Upper lobe of right lung (tissue), 1 donor: ENCODE data around the gene WLS. TPM values are rescaled to one million over a fixed set of nuclear protein-coding genes. Genes with fewer than 3 reads are reported as not detected.
"Not testable (repeated sequence)": the region's sequence is repeated elsewhere in the genome, so short reads cannot be mapped to it uniquely, and the experiment has no call there.

Experiments
- ATAC-seq: fragments of 200-7000 bp; cut with Tn5 transposase; one replicate; pipeline ENCODE4 v1.9.1; 2020; ENCODE audit warnings: mild to moderate bottlenecking, moderate library complexity
- DNase-seq: peaks from one replicate; pipeline ENCODE4 v3.0.0-alpha.2; 2020
- H3K27ac ChIP-seq: fragments of 200-600 bp; one replicate; pipeline ENCODE4 v1.8.0; 2022
- H3K27me3 ChIP-seq: fragments of 200-600 bp; one replicate; pipeline ENCODE4 v1.8.0; 2022; ENCODE audit warnings: mild to moderate bottlenecking
- H3K36me3 ChIP-seq: fragments of 200-600 bp; one replicate; pipeline ENCODE4 v1.8.0; 2022
- H3K4me1 ChIP-seq: fragments of 200-600 bp; one replicate; pipeline ENCODE4 v1.8.0; 2022
- H3K4me3 ChIP-seq: fragments of 200-600 bp; one replicate; pipeline ENCODE4 v1.8.0; 2022; ENCODE audit warnings: mild to moderate bottlenecking
- H3K9me3 ChIP-seq: fragments of 200-600 bp; one replicate; pipeline ENCODE4 v1.8.0; 2022
- CTCF ChIP-seq: fragments of 200-600 bp; IDR thresholded peaks from one replicate; pipeline ENCODE4 v1.8.0; 2022; ENCODE audit warnings: antibody characterized with exemption
- intact Hi-C: fragments of 100-400 bp; cut with DNase I; formaldehyde crosslinking; loops from one replicate; pipeline ENCODE4 v1.11.0; 2022
- total RNA-seq: library from RNA; stranded (reverse); fragmentation: NEBNext Ultra II Directional; extraction: Animal tissue kit (Norgen Biotek cat#: 25700); gene quantifications from one replicate; pipeline ENCODE4 v1.2.1, GENCODE V29; 2021
- donor health status: DM: no; HTN: yes; CAD: no; lungs with severe emphysema.

WLS gene
- total RNA-seq, 1 donor from 2014 or later, result 89.8 TPM

- peaks cover 30% of the 10 kb centered on the region for H3K4me1 ChIP-seq
- DNase-seq (no peak), ATAC-seq (no peak)
- TF ChIP-seq CTCF, result no peak
- no peaks in the 10 kb centered on the region for H3K9me3 ChIP-seq
- intact Hi-C loops, result no loop called here
- H3K27me3 ChIP-seq, result no peaks in the 10 kb centered on the region
- no peak overlapping the region for H3K27ac ChIP-seq
- no peak overlapping the region for H3K4me3 ChIP-seq
- no peaks in the 10 kb centered on the region for H3K36me3 ChIP-seq
Measured at GRCh38 chr1:68178821-68179490, 53.4 kb downstream of the WLS start.

GRCh38 chr1:68175621-68176398 lies 56.5 kb downstream of the WLS start:
- H3K27me3 ChIP-seq, result no peaks in the 10 kb centered on the region
- no peaks in the 10 kb centered on the region for H3K36me3 ChIP-seq
- TF ChIP-seq CTCF, result no peak
- H3K9me3 ChIP-seq, result no peaks in the 10 kb centered on the region
- H3K4me3 ChIP-seq, result no peak overlapping the region
- peak overlapping the region; percentile 7 for H3K27ac ChIP-seq
- H3K4me1 ChIP-seq, result peaks cover 35% of the 10 kb centered on the region
- ATAC-seq, result peak; percentile 22
- intact Hi-C loops, result no loop called here
- DNase-seq, result no peak

GRCh38 chr1:68174738-68175113 lies 57.6 kb downstream of the WLS start:
- DNase-seq (no peak), ATAC-seq (no peak)
- Histone ChIP-seq H3K36me3 (no peaks in the 10 kb centered on the region), H3K9me3 (no peaks in the 10 kb centered on the region), H3K4me3 (no peak overlapping the region), H3K4me1 (peaks cover 35% of the 10 kb centered on the region), H3K27ac (peak overlapping the region; percentile 65), H3K27me3 (no peaks in the 10 kb centered on the region)
- intact Hi-C loops, result no loop called here
- TF ChIP-seq CTCF, result no peak

GRCh38 chr1:68173936-68174737 lies 58.2 kb downstream of the WLS start:
- H3K9me3 ChIP-seq, result no peaks in the 10 kb centered on the region
- ATAC-seq (peak; percentile 84), DNase-seq (peak; percentile 60)
- no peak overlapping the region for H3K4me3 ChIP-seq
- H3K4me1 ChIP-seq, result peaks cover 35% of the 10 kb centered on the region
- no peak for TF ChIP-seq CTCF
- intact Hi-C loops, result no loop called here
- H3K27me3 ChIP-seq, result no peaks in the 10 kb centered on the region
- no peaks in the 10 kb centered on the region for H3K36me3 ChIP-seq
- H3K27ac ChIP-seq, result peak overlapping the region; percentile 65

GRCh38 chr1:68173283-68173935 lies 58.9 kb downstream of the WLS start:
- Histone ChIP-seq H3K4me3 (no peak overlapping the region), H3K9me3 (no peaks in the 10 kb centered on the region), H3K27me3 (no peaks in the 10 kb centered on the region), H3K36me3 (no peaks in the 10 kb centered on the region), H3K4me1 (peaks cover 35% of the 10 kb centered on the region), H3K27ac (peak overlapping the region; percentile 65)
- TF ChIP-seq CTCF, result no peak
- ATAC-seq (no peak), DNase-seq (no peak)
- intact Hi-C loops, result no loop called here

GRCh38 chr1:68171795-68172194 lies 60.5 kb downstream of the WLS start:
- H3K36me3 ChIP-seq, H3K27ac ChIP-seq, H3K9me3 ChIP-seq, H3K27me3 ChIP-seq, H3K4me3 ChIP-seq, ATAC-seq, DNase-seq, intact Hi-C loops: not testable (repeated sequence)
- peaks cover 31% of the 10 kb centered on the region for H3K4me1 ChIP-seq
